ENCODE data around the gene WRAP73.

Gene WRAP73

DNA sequence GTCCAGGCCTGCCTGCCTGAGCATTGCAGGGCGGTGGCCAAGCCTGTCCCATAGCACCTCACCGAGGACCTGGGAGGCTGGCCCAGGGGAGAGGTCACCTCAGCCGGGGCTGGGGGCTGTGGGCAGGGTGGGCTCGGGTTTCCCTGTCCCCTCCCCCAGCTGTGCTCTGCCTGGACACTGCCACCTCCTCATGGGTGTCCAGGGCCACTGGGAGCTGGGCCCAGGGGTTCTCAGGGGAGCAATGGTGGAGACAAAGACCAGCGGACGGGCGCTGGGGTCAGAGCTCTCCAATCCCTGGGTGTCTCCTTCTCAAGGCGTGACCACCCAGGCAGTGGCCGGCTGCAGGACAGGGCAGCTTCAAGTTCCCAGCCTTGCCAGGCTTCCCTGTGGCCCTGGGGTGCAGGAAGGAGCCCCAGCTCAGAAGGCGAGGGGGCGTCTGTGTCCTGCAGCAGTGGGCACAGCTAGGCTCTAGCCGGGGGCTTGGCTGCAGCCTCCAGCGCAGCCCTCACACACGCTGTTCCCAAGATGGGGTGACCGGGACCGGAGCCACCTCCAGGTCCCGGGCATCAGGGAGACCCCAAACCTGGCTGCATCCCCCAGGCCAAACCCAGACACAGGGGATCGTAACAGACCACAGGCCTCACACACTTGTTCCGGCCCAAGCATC, 31.5 kb upstream of the WRAP73 start:
- DNase-seq, result no peak

DNA sequence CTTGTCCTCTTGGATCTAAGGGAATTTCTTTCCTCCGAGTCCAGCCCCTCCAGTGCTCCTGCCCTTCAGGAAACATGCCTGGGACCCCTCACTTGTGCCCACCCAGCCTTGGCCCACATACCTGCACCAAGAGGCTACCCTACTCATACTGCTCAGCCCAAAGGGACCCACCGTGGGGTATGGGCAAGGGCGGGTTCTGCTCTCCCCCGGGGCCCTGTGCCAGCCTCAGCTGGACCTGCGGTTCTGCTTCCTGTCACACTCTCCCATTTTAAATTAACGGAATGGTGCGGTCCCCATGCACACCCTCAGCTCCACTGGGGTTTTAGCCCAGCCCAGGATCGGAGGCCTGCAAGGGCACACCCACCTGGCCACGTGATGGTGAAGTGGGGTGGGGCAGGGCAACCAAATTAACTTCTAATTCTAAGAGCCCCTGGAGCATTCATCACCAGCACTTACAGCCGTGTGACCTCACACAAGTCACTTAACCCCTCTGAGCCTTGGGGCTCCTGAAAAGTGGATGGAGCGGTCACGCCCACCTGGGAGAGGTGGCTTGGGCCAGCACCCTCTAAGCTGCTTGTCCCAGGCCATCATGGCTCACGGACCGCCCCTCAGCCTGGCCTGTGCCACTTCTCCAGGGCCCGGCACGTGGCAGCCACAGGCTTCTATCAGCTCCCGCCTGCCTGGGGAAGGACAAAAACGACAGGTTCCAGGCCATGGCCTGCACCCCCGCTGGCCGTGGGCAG, 30.8 kb upstream of the WRAP73 start:
- DNase-seq, result no peak

DNA sequence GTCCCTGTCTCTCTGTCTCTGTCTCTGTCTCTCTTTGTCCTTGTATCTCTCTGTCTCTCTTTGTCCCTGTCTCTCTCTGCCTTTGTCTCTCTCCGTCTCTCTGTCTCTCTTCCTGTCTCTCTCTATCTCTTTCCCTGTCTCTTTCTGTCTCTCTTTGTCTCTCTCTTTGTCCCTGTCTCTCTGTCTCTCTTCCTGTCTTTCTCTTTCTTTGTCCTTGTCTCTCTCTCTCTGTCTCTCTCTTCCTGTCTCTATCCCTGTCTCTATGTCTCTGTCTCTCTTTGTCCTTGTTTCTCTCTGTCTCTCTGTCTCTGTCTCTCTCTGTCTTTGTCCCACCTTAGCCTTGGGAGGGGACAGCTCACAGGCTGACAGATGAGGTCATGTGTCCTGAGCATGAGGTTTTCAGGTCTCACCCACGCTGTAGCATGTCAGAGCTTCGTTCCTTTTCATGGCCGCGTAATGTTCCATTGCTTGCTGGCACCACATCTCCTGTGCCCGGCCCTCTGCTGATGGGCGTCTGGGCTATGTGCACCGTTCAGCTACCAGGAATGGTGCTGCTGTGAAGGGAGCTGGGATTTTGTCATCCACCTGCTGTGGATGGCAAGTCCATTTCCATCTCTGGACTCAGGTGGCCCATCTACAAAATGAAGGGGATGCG, 30.0 kb upstream of the WRAP73 start:
- DNase-seq, result no peak

DNA sequence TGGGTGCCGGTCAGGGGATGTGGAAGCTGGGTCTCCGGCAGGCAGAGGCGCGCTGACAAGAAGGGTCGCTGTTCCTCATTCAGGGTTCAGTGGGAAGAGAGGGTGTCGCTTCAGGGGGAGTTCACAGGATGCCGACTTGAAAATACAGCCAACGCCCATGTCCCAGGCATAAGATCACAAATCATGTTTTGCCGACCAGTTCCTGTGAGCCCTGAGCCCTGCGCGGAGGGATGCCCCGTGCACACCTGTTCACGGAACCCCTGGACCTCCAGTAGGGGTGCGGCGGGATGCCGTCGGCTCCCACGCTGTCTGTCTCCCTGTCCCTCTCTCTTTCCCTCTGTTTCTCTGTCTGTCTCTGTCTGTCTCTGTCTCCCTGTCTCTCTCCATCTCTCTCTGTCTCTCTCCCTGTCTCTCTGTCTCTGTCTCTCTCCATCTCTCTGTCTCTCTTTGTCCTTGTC, 29.2 kb upstream of the WRAP73 start:
- DNase-seq, result no peak

DNA sequence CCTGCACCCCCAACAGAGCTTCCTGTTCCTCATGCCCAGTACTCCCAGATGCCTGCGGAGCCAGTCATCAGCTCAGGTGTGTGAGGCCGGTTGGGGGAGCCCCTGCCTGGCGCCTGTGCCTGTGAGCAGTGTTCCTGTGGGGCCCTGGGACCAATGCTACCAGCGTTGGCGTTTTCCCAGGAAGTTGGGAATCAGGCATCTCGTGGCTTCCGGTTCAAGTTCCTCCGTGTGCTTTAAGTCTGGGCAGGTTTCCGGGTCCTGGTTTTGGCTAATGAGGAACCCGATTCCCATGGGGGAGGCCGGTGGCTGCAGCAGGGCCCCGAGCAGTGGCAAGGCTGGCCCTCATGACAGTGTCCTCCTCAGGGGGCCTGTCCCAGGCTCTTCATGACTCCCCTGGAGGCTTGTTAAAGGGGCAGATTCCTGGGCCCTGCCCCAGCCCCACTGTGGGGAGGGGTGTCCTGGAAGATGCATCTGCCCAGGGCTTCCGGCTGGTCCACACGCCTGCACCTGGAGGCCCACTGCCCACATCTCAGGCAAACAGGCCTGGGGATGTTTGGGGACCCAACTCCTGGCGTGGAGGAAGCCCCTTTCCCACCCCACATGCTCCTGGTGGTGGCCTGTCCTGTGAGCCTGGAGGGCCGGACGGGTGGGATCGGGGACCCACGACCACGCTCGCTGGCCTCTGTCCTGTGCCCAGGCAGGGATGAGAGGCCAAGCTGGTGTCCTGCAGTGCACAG, 28.6 kb upstream of the WRAP73 start:
- DNase-seq, result no peak

DNA sequence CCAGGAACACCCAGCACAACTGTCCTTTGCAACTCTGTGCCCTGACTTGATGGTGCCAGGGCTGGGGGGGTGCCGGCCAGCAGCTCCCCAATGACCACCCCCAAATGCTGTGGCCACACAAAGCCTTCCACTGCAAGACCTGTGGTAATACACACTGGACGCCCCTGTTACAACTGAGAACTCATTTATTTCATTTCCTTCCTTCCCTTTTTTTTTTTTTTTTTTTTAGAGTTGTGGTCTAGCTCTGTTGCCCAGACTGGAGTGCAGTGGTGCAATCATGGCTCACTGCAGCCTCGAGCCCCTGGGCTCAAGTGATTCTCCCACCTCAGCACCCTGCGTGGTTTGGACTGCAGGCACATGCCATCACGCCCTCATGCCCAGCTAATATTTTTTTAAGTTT, 27.6 kb upstream of the WRAP73 start:
- no peak for DNase-seq

DNA sequence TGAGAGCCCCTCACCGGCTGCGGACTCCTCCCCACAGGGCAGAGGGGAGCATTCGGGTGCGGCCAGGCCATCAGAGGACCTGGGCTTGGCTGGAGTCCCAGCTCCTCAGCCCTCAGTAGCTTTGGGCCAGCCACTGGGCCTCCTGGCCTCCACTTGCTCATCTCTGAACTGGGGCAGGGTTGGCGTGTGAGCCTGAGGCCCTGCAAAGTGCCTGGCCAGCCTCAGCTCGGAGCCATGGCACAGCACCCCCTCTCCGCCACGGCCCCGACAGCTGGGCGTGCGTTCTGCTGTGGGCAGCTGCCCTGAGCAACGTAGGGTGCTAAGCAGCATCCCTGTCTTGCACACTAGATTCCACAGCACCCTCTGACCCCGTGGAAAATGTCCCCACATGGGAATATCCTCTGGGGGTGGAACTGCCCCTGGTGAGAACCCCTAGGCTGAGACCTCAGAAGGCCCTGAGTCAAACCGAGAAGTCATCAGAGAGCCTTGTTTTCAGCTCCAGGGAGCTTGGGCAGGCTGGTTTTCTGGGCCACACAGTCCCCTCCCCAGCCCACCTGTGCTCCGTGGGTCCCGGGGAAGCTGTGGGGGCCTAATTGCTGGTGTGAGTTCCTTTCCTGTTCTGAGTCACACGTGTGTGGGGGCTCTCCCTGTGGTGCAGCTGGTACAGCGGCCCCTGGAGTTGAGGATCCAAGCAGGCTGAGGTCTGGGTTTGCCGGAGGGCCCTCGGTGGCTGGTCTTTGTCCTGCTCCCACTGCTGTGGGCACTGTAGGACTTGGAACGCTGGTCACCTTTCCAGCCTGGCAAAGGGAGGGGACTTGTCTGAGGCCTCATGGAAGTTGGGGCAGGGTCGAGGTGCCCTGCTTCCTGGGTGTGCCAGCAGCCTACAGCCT, 26.9 kb upstream of the WRAP73 start:
- no peak for DNase-seq

- DNase-seq, result no peak
Measured at GRCh38 chr1:3675436-3675835, 25.5 kb upstream of the WRAP73 start.

DNA sequence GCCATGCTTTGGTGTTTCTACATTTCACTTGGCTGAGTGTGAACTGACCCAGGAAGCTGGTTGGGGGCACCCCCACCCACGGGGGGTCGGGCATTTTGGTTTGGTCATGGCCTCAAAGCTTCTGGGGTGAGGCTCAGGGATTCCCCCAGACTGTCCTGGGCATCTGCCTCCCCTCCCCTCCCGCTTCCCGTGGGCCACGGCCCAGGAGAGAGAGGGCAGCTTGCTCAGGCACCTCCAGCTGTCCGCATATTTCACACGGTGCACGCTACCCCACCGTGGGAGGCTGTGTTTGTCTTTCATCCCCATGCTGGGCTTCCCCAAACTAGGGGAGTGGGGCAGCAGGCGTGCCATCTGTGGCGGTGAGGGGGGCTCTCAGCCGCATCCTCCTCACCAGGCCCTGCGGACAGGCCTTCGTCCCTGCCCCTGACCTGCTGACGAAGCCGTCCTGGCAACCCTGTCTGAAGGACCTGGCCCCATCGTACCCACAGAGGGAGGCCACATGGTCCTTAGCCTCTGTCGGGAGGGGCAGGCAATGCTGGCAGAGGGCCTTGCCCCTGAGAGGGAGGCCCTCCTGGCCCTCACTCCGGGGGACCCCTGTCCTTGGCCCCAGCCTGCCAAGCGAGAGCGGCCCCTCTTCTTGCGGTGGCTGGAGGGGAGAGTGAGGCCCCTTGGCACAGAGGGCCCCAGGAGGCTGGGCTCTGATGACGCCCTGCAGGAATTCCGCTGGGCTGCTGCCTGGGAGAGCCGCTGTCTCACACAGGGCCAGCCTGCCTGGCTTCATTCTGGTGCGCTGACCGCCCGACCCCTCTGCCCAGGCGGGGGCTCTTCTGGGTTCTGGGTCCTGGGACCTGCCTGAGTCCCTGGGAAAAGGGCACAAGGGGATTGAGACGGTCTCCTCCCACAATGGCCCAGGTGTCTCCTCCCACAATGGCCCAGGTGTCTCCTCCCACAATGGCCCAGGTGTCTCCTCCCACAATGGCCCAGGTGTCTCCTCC, 24.5 kb upstream of the WRAP73 start:
- DNase-seq, result no peak

DNA sequence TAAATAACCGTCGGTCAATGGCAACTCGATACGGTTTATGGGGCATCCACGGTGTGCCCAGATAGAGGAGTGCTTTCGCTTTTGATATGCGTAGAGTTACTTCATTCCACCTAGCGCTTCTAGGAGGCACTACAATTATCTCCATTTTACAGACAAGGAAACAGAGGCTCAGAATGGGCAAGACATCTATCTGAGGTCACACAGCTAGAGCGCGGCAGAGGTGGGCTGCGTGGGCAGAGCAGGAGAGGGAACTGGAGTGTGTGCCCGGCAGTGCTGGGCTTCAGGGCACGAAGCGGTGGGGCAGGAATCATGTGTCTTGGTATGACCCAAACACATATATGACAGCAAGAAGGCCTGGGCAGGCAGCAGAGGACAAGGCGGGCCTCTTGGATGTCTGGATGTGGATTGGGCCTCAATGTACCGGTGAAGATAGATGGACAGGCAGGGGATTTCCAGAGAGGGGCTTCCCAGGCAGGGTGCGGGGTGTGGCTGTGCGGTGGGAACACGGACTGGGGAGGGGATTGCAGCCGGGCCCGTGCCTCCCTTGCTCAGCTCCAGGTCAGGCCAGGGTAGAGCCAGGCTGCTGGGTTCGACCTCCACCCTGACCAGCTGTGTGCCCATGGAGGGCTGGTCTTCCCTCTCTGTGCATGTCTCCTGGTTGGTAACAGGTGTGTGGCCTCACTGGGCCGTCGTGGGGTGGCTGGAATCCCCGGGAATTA, 23.6 kb upstream of the WRAP73 start:
- DNase-seq, result no peak

- no peak for DNase-seq
Measured at GRCh38 chr1:3672971-3673361, 23.1 kb upstream of the WRAP73 start.

DNA sequence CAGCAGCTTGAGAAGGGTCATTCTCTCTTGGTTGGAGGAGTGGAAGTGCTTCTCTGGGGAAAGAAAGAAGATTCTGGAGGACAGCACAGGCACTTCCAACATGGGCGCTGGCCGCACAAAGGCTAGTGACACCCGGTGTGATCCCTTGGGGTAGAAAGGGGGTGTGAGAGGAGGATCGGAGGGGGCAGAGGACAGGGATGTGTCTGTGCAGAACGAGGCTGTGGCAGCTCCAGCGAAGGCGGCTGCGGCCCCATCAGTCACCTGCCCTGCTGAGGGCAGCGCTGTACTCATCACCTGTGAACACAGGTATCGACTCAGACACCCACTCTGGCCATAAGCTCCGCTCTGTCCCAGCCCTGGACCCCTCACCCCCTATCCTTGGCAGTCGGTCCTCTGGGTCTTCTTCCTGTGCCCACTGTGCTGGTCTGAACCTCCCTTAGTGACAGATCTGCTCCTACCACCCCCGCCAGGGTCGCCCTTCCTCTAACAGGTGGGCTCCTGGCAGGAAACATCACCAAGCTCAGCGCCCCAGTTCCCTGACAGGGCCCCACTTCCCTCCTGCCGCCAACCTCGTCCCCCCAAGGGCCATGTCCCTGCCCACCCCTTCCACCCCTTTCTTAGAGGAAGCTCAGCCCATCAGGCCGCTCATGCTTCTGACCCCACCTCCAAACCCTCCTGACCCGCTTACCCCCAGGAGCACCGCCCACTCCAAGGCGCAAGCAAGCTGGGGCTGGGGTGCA, 22.5 kb upstream of the WRAP73 start:
- no peak for DNase-seq

- no peak for DNase-seq
Measured at GRCh38 chr1:3671371-3672180, 21.7 kb upstream of the WRAP73 start.

- DNase-seq, result no peak
Measured at GRCh38 chr1:3670823-3671265, 20.9 kb upstream of the WRAP73 start.

DNA sequence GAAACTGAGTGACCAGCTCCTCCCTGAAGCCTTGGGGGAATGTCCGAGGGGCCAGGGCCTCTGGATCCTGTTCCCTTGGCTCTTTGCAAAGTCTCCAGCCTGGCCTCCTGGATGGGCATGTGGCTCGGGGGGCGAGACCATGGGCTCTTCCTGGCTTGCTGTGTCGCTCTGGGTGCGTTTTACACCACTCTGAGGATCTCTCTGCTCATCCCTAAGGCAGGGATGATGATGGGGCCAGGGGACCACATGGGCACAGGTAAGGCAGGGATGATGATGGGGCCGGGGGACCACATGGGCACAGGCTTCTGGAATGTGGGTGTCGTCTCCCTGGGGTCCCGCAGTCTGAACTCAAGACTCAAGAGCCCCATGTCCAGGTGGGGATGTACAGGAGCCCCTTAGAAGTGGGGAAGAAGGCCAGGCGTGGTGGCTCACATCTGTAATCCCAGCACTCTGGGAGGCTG, 20.1 kb upstream of the WRAP73 start:
- DNase-seq, result no peak

- no peak for DNase-seq
Measured at GRCh38 chr1:3669421-3669821, 19.5 kb upstream of the WRAP73 start.

- DNase-seq, result no peak
Measured at GRCh38 chr1:3668585-3669300, 18.8 kb upstream of the WRAP73 start.

GRCh38 chr1:3668148-3668547, 18.2 kb upstream of the WRAP73 start:
- no peak for DNase-seq

All from CD4-positive, alpha-beta T cell treated with Interleukin-17A for 4 hours (primary cell).